Measurements from ENCODE around the gene NUP133.
"Not testable (repeated sequence)": the region's sequence is repeated elsewhere in the genome, so short reads cannot be mapped to it uniquely, and the experiment has no call there.

DNA sequence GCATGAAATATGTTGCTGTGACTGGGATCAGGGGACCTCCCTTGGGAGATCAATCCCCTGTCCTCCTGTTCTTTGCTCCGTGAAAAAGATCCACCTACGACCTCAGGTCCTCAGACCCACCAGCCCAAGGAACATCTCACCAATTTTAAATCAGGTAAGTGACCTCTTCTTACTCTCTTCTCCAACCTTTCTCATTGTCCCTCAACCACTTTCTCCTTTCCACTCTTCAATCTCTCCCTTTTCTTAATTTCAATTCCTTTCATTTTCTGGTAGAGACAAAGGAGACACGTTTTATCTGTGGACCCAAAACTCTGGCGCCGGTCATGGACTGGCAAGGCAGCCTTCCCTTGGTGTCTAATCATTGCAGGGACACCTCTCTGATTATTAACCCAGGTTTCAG is 95.3 kb downstream of the NUP133 start:
- not testable (repeated sequence) for TF ChIP-seq POLR2A (IDR thresholded peaks at IDR 0.05)
- TF ChIP-seq, protein P1, sequence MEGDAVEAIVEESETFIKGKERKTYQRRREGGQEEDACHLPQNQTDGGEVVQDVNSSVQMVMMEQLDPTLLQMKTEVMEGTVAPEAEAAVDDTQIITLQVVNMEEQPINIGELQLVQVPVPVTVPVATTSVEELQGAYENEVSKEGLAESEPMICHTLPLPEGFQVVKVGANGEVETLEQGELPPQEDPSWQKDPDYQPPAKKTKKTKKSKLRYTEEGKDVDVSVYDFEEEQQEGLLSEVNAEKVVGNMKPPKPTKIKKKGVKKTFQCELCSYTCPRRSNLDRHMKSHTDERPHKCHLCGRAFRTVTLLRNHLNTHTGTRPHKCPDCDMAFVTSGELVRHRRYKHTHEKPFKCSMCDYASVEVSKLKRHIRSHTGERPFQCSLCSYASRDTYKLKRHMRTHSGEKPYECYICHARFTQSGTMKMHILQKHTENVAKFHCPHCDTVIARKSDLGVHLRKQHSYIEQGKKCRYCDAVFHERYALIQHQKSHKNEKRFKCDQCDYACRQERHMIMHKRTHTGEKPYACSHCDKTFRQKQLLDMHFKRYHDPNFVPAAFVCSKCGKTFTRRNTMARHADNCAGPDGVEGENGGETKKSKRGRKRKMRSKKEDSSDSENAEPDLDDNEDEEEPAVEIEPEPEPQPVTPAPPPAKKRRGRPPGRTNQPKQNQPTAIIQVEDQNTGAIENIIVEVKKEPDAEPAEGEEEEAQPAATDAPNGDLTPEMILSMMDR (IDR thresholded peaks at IDR 0.05): not testable (repeated sequence)
